ENCODE measurements around the gene TNFRSF25. TPM values are rescaled to one million over a fixed set of nuclear protein-coding genes. Genes with fewer than 3 reads are reported as not detected.

Gene TNFRSF25
- polyA plus RNA-seq, 1 of the 3 experiments (the other 2 are of a cell fraction) = 20.8 TPM

GRCh38 chr1:6414443-6414844 lies 51.5 kb downstream of the TNFRSF25 start (continued):
- TF ChIP-seq, protein P1, sequence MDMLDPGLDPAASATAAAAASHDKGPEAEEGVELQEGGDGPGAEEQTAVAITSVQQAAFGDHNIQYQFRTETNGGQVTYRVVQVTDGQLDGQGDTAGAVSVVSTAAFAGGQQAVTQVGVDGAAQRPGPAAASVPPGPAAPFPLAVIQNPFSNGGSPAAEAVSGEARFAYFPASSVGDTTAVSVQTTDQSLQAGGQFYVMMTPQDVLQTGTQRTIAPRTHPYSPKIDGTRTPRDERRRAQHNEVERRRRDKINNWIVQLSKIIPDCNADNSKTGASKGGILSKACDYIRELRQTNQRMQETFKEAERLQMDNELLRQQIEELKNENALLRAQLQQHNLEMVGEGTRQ (IDR thresholded peaks at IDR 0.05; ENCODE audit: borderline replicate concordance, low read depth, low read length) = no peak
- TF ChIP-seq EZH2phosphoT487 (IDR thresholded peaks at IDR 0.05; ENCODE audit: borderline replicate concordance, low read depth) = no peak
- no peak for TF ChIP-seq REST (IDR thresholded peaks at IDR 0.05; ENCODE audit: low read depth, low read length)

GRCh38 chr1:6412896-6413295 lies 53.1 kb downstream of the TNFRSF25 start:
- no peaks in the 10 kb centered on the region for H4K20me1 ChIP-seq (ENCODE audit: insufficient read depth)
- H3K9me3 ChIP-seq = no peaks in the 10 kb centered on the region
- H3K4me1 ChIP-seq (ENCODE audit: control insufficient read depth in 1 of 2, insufficient read depth in 2 of 2, low read depth in 1 of 2, low read length in 1 of 2) = peaks cover 0 to 3% of the 10 kb centered on the region in 2 experiments; a peak in 1 of 4 replicates
- H3K79me2 ChIP-seq (ENCODE audit: insufficient read depth) = no peaks in the 10 kb centered on the region
- H3K27me3 ChIP-seq (ENCODE audit: insufficient read depth) = peaks cover 2% of the 10 kb centered on the region
- 56% methylated on average over 6 of the region's 6 CpGs for WGBS (ENCODE audit: low lambda C conversion rate)
- no peak overlapping the region for H3K27ac ChIP-seq (ENCODE audit: low read depth in 2 of 2, low read length in 1 of 2)
- H3K36me3 ChIP-seq (replicated peaks in 1 of 2; ENCODE audit: control insufficient read depth in 1 of 2, insufficient read depth in 2 of 2, low read length in 1 of 2) = no peaks in the 10 kb centered on the region
- ChIA-PET CTCF (interaction anchor here (2.0 to 16.1 kb wide), 7 partner anchors 10 to 166 kb away, joined by 6 to 290 read pairs (median 22); partner anchors contain the start of gene ESPN), POLR2A (no interaction called here)
- DNase-seq = no peak
- TF ChIP-seq RAD21 (IDR thresholded peaks at IDR 0.05; ENCODE audit: low read length) (no peak), SIN3A (IDR thresholded peaks at IDR 0.05; ENCODE audit: borderline replicate concordance, low read depth, low read length) (no peak), CHD2 (IDR thresholded peaks at IDR 0.05; ENCODE audit: low read length, partially characterized antibody) (no peak), RFX5 (IDR thresholded peaks at IDR 0.05; ENCODE audit: low read length) (no peak), GATA2 (CRISPR knock-in tag; IDR thresholded peaks at IDR 0.05) (no peak), NFIC (IDR thresholded peaks at IDR 0.05; ENCODE audit: borderline replicate concordance) (no peak), TAF1 (IDR thresholded peaks at IDR 0.05; ENCODE audit: borderline replicate concordance, low read depth, low read length) (no peak)
- TF ChIP-seq, protein P2, sequence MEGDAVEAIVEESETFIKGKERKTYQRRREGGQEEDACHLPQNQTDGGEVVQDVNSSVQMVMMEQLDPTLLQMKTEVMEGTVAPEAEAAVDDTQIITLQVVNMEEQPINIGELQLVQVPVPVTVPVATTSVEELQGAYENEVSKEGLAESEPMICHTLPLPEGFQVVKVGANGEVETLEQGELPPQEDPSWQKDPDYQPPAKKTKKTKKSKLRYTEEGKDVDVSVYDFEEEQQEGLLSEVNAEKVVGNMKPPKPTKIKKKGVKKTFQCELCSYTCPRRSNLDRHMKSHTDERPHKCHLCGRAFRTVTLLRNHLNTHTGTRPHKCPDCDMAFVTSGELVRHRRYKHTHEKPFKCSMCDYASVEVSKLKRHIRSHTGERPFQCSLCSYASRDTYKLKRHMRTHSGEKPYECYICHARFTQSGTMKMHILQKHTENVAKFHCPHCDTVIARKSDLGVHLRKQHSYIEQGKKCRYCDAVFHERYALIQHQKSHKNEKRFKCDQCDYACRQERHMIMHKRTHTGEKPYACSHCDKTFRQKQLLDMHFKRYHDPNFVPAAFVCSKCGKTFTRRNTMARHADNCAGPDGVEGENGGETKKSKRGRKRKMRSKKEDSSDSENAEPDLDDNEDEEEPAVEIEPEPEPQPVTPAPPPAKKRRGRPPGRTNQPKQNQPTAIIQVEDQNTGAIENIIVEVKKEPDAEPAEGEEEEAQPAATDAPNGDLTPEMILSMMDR (IDR thresholded peaks at IDR 0.05) = no peak
- TF ChIP-seq, protein P1 (IDR thresholded peaks at IDR 0.05; ENCODE audit: borderline replicate concordance, low read depth, low read length) = no peak
- no peaks in the 10 kb centered on the region for H3K9me2 ChIP-seq
- H3F3A ChIP-seq (replicated peaks; ENCODE audit: insufficient read depth) = peaks cover 1% of the 10 kb centered on the region
- no peak overlapping the region for H2AFZ ChIP-seq (ENCODE audit: low read depth)
- no peak overlapping the region for H3K9ac ChIP-seq
- H3K4me2 ChIP-seq = no peak overlapping the region
- H3K4me3 ChIP-seq (ENCODE audit: low read depth in 2 of 2, low read length in 1 of 2) = no peak overlapping the region

Small RNAs within 50 kb of the gene (small RNA-seq; reads per million reads assigned to genes)
- gene MIR4252 = 0 reads per million in 7 experiments

Other genes with a start within 250 kb of the TNFRSF25 start
- gene ICMT, start 230.2 kb downstream of the TNFRSF25 start, polyA plus RNA-seq (2012; rRNA removed) = 40.2 and 43.7 TPM in 2 replicates
- gene HES3, start 222.0 kb downstream of the TNFRSF25 start, polyA plus RNA-seq (2012; rRNA removed) = not detected in 2 replicates
- gene GPR153, start 205.1 kb downstream of the TNFRSF25 start, polyA plus RNA-seq (2012; rRNA removed) = 5.2 and 6.6 TPM in 2 replicates
- gene ACOT7, start 72.4 kb downstream of the TNFRSF25 start, polyA plus RNA-seq (2012; rRNA removed) = 225 and 289 TPM in 2 replicates
- gene HES2, start 46.3 kb downstream of the TNFRSF25 start, polyA plus RNA-seq (2012; rRNA removed) = 0.03 TPM in 2 replicates
- gene ESPN, start 41.4 kb downstream of the TNFRSF25 start, polyA plus RNA-seq (2012; rRNA removed) = 0.13 and 0.33 TPM in 2 replicates
- gene PLEKHG5, start 25.5 kb upstream of the TNFRSF25 start, polyA plus RNA-seq (2012; rRNA removed) = 14.7 and 14.9 TPM in 2 replicates
- 7.1 and 7.9 TPM in 2 replicates for gene NOL9, start 88.3 kb upstream of the TNFRSF25 start, polyA plus RNA-seq (2012; rRNA removed)
- not detected in 2 replicates for gene TAS1R1, start 89.1 kb upstream of the TNFRSF25 start, polyA plus RNA-seq (2012; rRNA removed)
- gene ZBTB48, start 113.8 kb upstream of the TNFRSF25 start, polyA plus RNA-seq (2012; rRNA removed) = 28.8 and 31.2 TPM in 2 replicates
- 9.0 and 12.5 TPM in 2 replicates for gene KLHL21, start 136.7 kb upstream of the TNFRSF25 start, polyA plus RNA-seq (2012; rRNA removed)
- 6.5 and 8.5 TPM in 2 replicates for gene PHF13, start 147.6 kb upstream of the TNFRSF25 start, polyA plus RNA-seq (2012; rRNA removed)
- gene THAP3, start 158.7 kb upstream of the TNFRSF25 start, polyA plus RNA-seq (2012; rRNA removed) = 10.0 and 11.1 TPM in 2 replicates
- 35.5 and 38.2 TPM in 2 replicates for gene DNAJC11, start 235.6 kb upstream of the TNFRSF25 start, polyA plus RNA-seq (2012; rRNA removed)